HEK293T (cell line): ENCODE data around the gene KRTAP2-2.

Source experiments
- SP1 ChIP-seq: fragments of 450-650 bp; IDR thresholded peaks from 2 replicates; pipeline ENCODE4 v1.6.1; 2017
- SUZ12 ChIP-seq: fragments of 450-650 bp; IDR thresholded peaks from 2 replicates; pipeline ENCODE4 v1.6.1; 2016; ENCODE audit warnings: mild to moderate bottlenecking
- TARDBP ChIP-seq: fragments of 450-650 bp; IDR thresholded peaks from 2 replicates; pipeline ENCODE4 v1.6.1; 2016

- no peak for TF ChIP-seq SUZ12
- TF ChIP-seq TARDBP = no peak
- no peak for TF ChIP-seq SP1
Observed at GRCh38 chr17:41071606-41072360, 16.8 kb upstream of the KRTAP2-2 start.
